Activated naive CD8-positive, alpha-beta T cell treated with anti-CD3 and anti-CD28 coated beads, Interleukin-2, amount 50 U/mL, for 24 hours (primary cell): ENCODE measurements around the gene SLAMF9.

Experiments
- ATAC-seq: fragments of 150-1000 bp; cut with Tn5 transposase; one replicate; pipeline ENCODE4 v1.10.0; 2021
- DNase-seq: peaks from one replicate; pipeline ENCODE4 v3.0.0; 2021
- H3K27ac Mint-ChIP-seq: one replicate; pipeline ENCODE4 v1.8.0; 2021; ENCODE audit warnings: mild to moderate bottlenecking, mixed read lengths
- H3K27me3 Mint-ChIP-seq: one replicate; pipeline ENCODE4 v1.8.0; 2021; ENCODE audit warnings: mixed read lengths
- H3K36me3 Mint-ChIP-seq: one replicate; pipeline ENCODE4 v1.8.0; 2021; ENCODE audit warnings: low read depth, mixed read lengths
- H3K4me1 Mint-ChIP-seq: one replicate; pipeline ENCODE4 v1.8.0; 2021; ENCODE audit warnings: mixed read lengths
- H3K4me3 Mint-ChIP-seq: one replicate; pipeline ENCODE4 v1.8.0; 2021; ENCODE audit warnings: mild to moderate bottlenecking, moderate library complexity, mixed read lengths
- H3K9me3 Mint-ChIP-seq: one replicate; pipeline ENCODE4 v1.8.0; 2021; ENCODE audit warnings: mixed read lengths

The SLAMF9 gene

DNA sequence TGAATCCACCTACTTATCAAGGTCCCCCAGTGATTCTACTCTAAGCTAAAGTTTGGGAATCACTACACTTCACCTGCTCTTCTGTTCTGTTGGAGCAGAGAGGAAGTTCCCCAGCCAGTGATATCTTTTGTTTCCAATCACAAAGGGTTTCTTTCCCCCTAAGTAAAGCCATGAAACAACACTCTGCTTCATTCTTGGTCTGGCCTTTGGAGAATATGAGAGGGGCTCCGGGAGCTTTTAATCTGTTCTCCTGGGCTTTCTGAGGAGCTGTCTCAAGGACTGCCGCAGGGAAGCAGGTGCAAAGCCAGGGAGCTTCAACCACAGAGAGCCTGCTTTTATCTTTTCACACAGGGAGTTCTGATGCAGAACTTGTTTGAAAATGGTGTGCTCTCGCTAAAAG, 10.1 kb upstream of the SLAMF9 start:
- H3K4me3 Mint-ChIP-seq = no peak overlapping the region
- H3K36me3 Mint-ChIP-seq = no peaks in the 10 kb centered on the region
- no peak for DNase-seq
- H3K27me3 Mint-ChIP-seq = peaks cover 22% of the 10 kb centered on the region
- H3K27ac Mint-ChIP-seq = no peak overlapping the region
- H3K9me3 Mint-ChIP-seq = no peaks in the 10 kb centered on the region
- H3K4me1 Mint-ChIP-seq = no peaks in the 10 kb centered on the region
- ATAC-seq = no peak

DNA sequence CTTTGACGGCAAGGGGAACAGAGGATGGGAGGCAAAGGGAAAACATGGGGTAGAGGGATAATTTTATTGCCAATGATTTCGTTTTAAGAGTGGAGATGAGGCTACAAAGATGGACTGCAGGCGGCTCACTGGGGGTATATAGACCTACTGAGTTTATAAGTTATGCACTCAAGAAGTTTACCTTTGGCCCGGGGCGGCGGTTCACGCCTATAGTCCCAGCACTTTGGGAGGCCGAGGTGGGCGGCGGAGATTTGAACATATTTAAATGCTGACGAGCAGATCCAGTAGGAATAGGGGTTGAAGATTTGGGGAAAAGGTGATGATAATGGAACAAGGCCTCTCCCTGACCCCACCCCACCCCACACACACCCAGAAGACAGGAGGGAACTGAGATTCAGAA, 8.1 kb upstream of the SLAMF9 start:
- Mint-ChIP-seq H3K4me1 (peaks cover 4% of the 10 kb centered on the region), H3K27me3 (peaks cover 14% of the 10 kb centered on the region), H3K4me3 (no peak overlapping the region), H3K9me3 (no peaks in the 10 kb centered on the region), H3K27ac (no peak overlapping the region), H3K36me3 (no peaks in the 10 kb centered on the region)
- DNase-seq (no peak), ATAC-seq (no peak)

DNA sequence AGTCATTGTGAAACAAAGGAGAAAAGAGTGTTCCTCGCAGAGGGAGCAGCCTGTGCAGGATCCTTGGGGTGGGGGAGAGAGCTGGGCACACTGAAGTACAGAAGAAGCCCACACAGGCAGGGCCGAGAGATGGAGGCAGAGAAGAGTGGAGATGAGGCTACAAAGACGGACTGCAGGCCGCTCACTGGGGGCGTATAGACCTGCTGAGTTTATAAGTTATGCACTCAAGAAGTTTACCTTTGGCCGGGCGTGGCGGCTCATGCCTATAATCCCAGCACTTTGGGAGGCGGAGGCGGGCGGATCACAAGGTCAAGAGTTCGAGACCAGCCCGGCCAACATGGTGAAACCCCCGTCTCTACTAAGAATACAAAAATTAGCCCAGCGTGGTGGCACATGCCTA, 7.6 kb upstream of the SLAMF9 start:
- DNase-seq (no peak), ATAC-seq (no peak)
- Mint-ChIP-seq H3K36me3 (no peaks in the 10 kb centered on the region), H3K27ac (no peak overlapping the region), H3K4me1 (peaks cover 4% of the 10 kb centered on the region), H3K9me3 (no peaks in the 10 kb centered on the region), H3K4me3 (no peak overlapping the region), H3K27me3 (peaks cover 16% of the 10 kb centered on the region)

DNA sequence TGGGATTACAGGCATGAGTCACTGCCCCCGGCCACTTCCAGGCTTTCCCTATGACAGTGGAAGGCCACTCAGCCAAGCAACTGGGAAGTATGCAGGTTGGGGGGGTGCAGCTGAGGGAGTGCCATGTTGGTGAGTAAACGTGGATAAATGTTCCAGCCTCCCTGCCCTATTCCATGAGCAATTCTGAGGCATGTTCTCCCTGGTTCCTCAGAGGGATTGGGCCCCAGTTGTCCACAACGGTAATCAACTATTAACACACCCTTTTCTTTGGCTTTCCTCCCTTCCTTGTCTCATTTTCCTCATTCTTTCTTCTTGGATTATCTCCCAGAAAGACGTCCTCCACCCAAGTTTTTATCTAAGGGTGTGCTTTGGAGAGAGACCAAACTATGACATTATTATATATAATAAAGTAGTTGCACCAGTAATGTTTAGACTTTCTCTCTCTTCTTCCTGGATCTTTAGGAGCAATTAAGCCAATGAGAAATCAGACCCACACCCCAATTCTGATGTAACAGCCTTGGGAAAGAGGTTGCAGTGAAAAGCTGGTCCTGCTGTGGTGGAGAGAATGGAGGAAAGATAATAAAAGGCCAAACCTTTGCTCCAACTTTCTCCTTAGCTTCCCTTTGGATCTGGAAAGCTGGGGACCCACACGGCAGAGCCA, 6.8 kb upstream of the SLAMF9 start:
- Mint-ChIP-seq H3K9me3 (no peaks in the 10 kb centered on the region), H3K36me3 (no peaks in the 10 kb centered on the region), H3K27me3 (peaks cover 11% of the 10 kb centered on the region), H3K27ac (no peak overlapping the region), H3K4me1 (peaks cover 4% of the 10 kb centered on the region), H3K4me3 (no peak overlapping the region)
- ATAC-seq = no peak
- no peak for DNase-seq

DNA sequence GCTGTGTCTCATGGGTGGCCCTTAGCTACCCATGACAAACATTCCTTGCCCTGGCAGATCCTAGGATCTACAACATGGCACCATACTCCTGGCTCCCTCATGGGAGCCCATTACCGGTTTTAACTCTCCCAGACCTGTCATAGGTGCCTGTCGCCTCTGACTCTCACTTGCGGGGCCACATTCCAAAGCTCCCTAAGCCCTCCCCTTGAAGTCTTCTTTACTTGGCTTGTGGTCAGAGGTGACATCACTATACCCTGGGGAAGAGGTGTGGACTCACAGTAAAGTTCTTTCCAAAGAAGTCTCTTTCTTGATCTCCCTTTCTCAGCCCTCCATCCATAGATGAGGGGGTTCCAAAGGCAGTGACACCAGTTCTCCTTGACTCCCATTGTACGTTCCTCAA, 5.4 kb upstream of the SLAMF9 start:
- Mint-ChIP-seq H3K4me3 (no peak overlapping the region), H3K27me3 (peaks cover 7% of the 10 kb centered on the region), H3K36me3 (no peaks in the 10 kb centered on the region), H3K4me1 (peaks cover 4% of the 10 kb centered on the region), H3K27ac (no peak overlapping the region), H3K9me3 (no peaks in the 10 kb centered on the region)
- no peak for ATAC-seq
- DNase-seq = no peak

DNA sequence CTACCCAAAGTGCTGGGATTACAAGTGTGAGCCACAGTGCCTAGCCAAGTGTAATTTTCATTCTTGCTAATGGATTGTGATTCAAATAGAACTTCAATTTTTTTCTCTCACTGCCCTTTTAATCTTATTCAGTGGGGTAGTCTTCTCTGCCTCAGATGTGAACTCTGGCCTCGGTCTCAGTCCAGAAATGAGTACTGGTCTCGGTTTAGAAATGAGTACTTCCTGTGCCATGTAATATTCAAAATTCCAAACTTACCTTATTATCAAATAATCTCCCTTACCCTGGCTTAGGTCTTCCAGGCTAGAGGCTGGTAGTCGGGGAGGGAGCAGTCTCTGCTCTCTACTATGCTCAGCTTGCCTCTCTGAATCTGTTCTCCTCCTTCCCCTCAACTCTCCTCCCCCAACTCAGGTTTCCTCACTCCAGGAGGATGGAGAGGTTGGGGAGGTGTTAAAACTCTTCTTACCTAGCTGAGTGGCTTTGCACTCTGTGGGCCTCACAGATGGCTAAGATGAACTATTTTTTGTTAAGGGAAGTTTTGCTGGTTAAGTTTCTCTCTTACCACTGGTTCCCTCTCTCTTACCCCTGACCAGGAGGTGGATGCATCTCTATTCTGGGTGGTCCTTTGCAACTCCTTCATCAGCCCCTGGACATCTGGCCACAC, 4.8 kb upstream of the SLAMF9 start:
- H3K9me3 Mint-ChIP-seq = no peaks in the 10 kb centered on the region
- ATAC-seq (peak; percentile 7), DNase-seq (no peak)
- H3K27me3 Mint-ChIP-seq = peaks cover 10% of the 10 kb centered on the region
- H3K4me3 Mint-ChIP-seq = no peak overlapping the region
- H3K36me3 Mint-ChIP-seq = no peaks in the 10 kb centered on the region
- no peak overlapping the region for H3K27ac Mint-ChIP-seq
- peaks cover 4% of the 10 kb centered on the region for H3K4me1 Mint-ChIP-seq

DNA sequence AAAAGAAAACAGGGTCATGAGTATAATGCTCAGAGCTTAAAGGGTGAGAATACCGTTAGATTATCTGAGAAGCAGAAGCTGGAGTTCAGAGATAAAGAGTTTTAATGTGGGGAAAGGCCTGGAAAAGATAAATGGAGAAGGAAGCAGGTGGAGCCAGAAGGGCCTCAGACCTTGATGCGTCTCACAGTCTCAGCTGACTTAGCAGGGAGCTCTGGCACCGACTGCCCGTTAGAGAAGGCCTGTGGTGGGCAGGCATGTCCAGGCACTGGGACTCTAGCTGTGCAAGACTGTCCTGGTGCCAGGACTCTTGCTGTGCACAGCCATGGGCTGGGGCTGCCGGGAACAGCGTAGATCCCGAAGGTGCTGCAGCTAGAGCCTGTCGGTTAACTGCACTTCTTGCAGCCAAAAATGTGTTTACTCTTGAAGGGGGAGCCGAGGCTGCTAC, 3.8 kb upstream of the SLAMF9 start:
- no peaks in the 10 kb centered on the region for H3K9me3 Mint-ChIP-seq
- no peaks in the 10 kb centered on the region for H3K36me3 Mint-ChIP-seq
- DNase-seq = no peak

DNA sequence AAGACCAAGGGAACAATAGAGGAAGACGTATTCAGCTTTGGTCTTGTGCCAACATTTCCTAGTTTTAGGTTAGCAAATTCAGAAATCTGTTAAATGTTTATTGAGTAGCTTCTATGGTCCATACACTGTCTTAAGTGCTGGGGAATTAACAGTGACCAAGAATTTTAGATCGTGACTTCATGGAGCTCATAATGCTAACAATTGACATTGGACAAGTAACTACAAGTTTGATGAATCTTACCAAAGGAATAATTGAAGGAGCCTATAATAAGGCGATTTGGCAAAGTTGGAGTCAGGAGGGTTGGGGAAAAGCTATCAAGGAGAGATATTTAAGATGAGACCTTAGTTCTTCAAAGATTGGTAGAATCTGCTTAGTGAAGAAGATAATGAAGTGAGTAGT, 1.4 kb upstream of the SLAMF9 start:
- Mint-ChIP-seq H3K36me3 (no peaks in the 10 kb centered on the region), H3K4me1 (peaks cover 4% of the 10 kb centered on the region), H3K27ac (no peak overlapping the region), H3K4me3 (no peak overlapping the region), H3K27me3 (peaks cover 11% of the 10 kb centered on the region), H3K9me3 (no peaks in the 10 kb centered on the region)
- DNase-seq (no peak), ATAC-seq (no peak)

More for the DNA sequence above, 3.8 kb upstream of the SLAMF9 start:
- Mint-ChIP-seq H3K4me1 (peaks cover 4% of the 10 kb centered on the region), H3K4me3 (no peak overlapping the region), H3K27ac (no peak overlapping the region), H3K27me3 (peaks cover 12% of the 10 kb centered on the region)
- no peak for ATAC-seq

DNA sequence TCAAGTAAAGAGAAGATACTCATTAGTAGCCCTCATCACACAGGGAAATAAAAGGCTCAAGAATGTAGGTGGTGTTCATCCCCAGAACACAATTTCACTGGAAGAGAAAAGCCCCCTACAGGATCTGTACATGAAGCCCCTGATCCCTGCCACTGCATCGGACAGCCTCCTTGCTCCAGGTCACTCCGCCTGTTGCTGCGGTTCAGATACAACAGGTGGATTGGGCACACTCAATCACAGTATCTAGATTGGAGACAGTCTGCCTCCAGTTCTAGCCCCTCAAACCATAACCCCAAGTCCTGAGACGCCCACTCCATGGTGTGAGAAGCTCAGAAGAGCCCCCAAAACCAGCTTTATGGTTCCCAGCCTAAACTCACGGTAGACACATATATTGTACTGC, 1.1 kb downstream of the SLAMF9 start:
- Mint-ChIP-seq H3K4me1 (no peaks in the 10 kb centered on the region), H3K9me3 (no peaks in the 10 kb centered on the region), H3K4me3 (no peak overlapping the region), H3K27ac (no peak overlapping the region), H3K27me3 (peaks cover 11% of the 10 kb centered on the region), H3K36me3 (no peaks in the 10 kb centered on the region)
- ATAC-seq (no peak), DNase-seq (no peak)

DNA sequence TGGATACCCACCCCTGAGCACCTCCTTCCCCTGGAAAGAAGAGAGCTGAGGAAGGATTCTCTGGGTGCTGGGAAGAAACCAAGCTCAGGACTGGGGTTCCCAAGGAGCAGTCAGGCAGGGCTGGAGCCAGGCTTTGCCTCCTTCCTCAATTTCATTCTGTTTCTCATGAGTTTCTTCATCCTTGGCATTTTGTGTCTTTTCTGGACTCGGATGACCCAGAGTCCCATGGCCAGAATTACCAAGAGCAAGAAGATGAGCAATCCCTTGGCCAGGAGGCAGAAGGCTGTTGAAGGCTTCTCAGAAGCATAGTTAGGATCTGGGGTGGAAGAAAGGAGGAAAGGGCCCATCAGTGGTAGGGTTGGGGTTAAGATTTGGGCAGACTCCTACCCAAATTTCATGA, 2.5 kb downstream of the SLAMF9 start:
- Mint-ChIP-seq H3K27me3 (peaks cover 13% of the 10 kb centered on the region), H3K4me1 (no peaks in the 10 kb centered on the region), H3K4me3 (no peak overlapping the region), H3K36me3 (no peaks in the 10 kb centered on the region), H3K9me3 (no peaks in the 10 kb centered on the region), H3K27ac (no peak overlapping the region)
- DNase-seq (no peak), ATAC-seq (no peak)

DNA sequence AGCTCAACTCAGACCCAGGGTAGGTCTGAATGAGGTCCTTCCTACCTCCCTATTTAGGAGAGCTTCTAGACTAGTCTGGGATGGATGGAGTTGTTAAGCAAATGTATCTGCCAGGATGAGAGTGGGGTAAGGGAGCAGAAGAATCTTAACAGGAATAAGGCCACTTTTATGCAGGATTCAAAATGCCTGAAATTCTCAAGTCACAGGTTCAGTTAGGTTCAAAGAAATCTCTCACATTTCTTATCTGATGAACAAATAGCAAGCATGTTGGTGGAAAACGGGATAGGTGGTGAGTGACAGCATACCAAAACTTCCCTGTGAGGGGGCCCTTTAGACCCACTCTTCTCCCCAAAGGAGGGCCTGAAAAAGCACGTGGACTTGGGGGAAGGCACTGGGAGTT, 3.0 kb downstream of the SLAMF9 start:
- Mint-ChIP-seq H3K4me1 (peaks cover 1% of the 10 kb centered on the region), H3K4me3 (no peak overlapping the region), H3K36me3 (no peaks in the 10 kb centered on the region), H3K9me3 (no peaks in the 10 kb centered on the region), H3K27me3 (peaks cover 13% of the 10 kb centered on the region), H3K27ac (no peak overlapping the region)
- ATAC-seq = no peak
- no peak for DNase-seq

DNA sequence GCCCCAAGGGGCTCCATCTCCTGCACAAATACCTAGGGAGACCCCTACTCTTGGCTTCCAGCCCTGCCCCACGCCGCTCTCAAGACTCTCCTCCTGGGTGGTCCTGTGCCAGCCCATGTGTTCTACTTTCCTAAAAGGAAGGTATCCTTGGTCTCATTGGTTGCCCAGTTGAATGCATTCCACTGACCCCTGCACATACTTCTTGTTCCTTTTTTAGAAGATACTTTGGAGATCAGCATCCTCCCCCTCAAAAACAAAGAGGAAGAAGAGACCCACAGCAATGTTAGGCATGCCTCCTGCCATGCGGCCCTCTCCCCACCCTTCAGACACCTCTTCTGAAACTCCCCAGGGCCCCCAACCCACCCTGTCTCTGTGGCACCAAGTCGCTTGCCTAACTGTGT, 4.1 kb downstream of the SLAMF9 start:
- Mint-ChIP-seq H3K9me3 (no peaks in the 10 kb centered on the region), H3K27ac (no peak overlapping the region), H3K36me3 (no peaks in the 10 kb centered on the region), H3K27me3 (peaks cover 15% of the 10 kb centered on the region), H3K4me1 (peaks cover 6% of the 10 kb centered on the region), H3K4me3 (no peak overlapping the region)
- ATAC-seq (no peak), DNase-seq (no peak)

DNA sequence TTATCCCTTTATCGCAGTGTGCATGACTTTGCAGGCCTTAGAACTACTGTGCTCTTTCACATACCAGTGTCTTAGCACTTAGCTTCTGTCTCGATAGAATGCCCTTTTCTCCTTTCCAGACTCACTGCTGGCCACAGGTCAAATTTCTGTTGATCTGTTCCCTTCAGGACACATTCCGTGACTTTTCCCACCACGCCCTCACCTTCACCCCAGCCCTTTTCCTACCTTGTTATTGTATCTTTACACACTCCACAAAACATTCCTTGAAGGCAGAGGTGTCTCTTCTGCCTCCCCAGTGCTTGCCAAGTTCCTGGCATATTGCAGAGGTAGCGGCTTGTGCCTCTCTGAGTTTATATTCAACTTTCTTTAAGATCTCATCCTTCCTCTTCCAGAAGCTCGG, 4.9 kb downstream of the SLAMF9 start:
- H3K27me3 Mint-ChIP-seq = peaks cover 20% of the 10 kb centered on the region
- ATAC-seq = no peak
- H3K4me3 Mint-ChIP-seq = no peak overlapping the region
- H3K4me1 Mint-ChIP-seq = peaks cover 6% of the 10 kb centered on the region
- no peak overlapping the region for H3K27ac Mint-ChIP-seq
- H3K36me3 Mint-ChIP-seq = no peaks in the 10 kb centered on the region
- no peaks in the 10 kb centered on the region for H3K9me3 Mint-ChIP-seq
- DNase-seq = no peak

DNA sequence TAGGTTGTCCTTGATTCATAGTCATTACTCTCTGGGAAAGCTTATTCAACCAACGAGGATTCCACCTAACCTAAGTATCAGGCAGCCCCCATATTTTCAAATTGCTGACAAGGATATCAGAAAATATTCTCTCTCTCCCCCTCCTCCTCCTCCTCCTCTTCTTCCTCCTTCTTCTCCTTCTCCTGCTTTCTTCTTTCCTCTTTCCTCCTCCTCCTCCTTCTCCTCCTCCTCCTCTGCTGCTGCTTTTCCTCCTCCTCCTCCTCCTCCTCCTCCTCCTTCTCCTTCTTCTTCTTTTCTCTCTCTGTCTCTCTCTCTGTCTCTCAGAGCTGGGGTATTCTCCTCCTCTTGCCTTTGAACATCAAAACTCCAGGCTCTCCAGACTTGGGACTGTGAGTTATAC, 6.1 kb downstream of the SLAMF9 start:
- H3K4me1 Mint-ChIP-seq = peaks cover 6% of the 10 kb centered on the region
- peaks cover 25% of the 10 kb centered on the region for H3K27me3 Mint-ChIP-seq
- H3K36me3 Mint-ChIP-seq = no peaks in the 10 kb centered on the region
- no peaks in the 10 kb centered on the region for H3K9me3 Mint-ChIP-seq
- H3K27ac Mint-ChIP-seq = no peak overlapping the region
- no peak overlapping the region for H3K4me3 Mint-ChIP-seq
- ATAC-seq (no peak), DNase-seq (no peak)

DNA sequence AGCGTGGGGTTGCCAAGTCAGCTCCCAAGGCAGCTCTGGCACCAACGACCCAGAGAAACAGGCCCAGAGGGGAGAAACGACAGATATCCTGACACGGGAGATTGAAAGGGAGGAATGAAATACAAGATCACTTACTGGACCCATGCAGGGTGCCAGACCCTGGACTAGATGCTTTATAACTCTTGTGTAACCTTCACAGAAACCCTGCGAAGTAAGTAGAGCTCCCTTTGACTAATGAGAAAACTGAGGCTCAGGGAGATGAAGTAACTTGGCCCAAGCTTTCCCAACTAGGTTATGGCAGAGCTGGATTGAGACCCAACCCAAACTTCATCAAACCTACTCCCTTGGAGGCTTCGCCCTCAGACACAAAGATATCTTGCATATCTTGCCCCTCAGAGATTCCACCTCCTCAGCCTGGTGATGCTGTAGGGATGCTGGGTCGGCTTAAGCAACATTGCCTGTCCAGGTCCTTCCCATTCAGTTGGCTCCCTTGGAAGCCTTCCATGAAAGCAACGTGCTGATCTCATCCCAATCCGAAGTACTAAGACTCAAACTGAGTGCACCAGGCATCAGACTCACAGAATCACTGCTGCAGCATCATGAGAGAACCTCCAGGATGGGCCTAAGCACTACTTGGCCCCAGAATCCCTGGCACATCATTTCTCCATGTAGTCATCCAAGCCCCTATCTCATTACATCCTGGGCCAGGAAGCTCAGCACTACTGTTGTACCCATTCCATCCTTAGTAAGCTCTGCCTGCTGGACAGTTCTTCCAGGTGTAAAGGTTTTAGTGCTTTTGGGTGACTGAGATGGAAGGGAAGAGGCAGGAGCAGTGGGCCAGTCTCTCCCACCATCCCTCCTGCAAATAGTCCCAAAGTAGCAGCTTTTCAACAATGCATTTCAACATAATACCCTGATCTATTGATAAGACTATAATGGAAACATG, 7.5 kb downstream of the SLAMF9 start:
- Mint-ChIP-seq H3K9me3 (no peaks in the 10 kb centered on the region), H3K27me3 (peaks cover 28% of the 10 kb centered on the region), H3K36me3 (no peaks in the 10 kb centered on the region), H3K4me3 (no peak overlapping the region), H3K27ac (no peak overlapping the region), H3K4me1 (peaks cover 6% of the 10 kb centered on the region)
- no peak for DNase-seq
- no peak for ATAC-seq
